Esophagus muscularis mucosa (tissue), 4 donors: Measurements from ENCODE around the gene KRTAP20-4. TPM values are rescaled to one million over a fixed set of nuclear protein-coding genes. Genes with fewer than 3 reads are reported as not detected.

ENCODE experiments used
- DNase-seq: peaks from one replicate; pipeline ENCODE4 v3.0.0-alpha.2; 2017; ENCODE audit errors: extremely low spot score
- H3K27ac ChIP-seq, 4 donors: fragments of 200-600 bp; sonication (generic); replicated peaks in 1 of 4; 1 replicate in 3 of 4; 2 replicates in 1 of 4; pipeline ENCODE4 v1.5.1; 2016 to 2019; ENCODE audit warnings: mild to moderate bottlenecking in 1 of 4
- H3K27me3 ChIP-seq, 4 donors: fragments of 200-600 bp; sonication (generic); one replicate each; pipeline versions ENCODE4 v1.5.1 to v1.6.0; 2016 to 2019
- H3K36me3 ChIP-seq, 4 donors: fragments of 200-600 bp; sonication (generic); one replicate each; pipeline ENCODE4 v1.5.1; 2016 to 2019
- H3K4me1 ChIP-seq, 4 donors: fragments of 200-600 bp; sonication (generic); one replicate each; pipeline ENCODE4 v1.5.1; 2016 to 2019
- H3K4me3 ChIP-seq, 4 donors: fragments of 200-600 bp; sonication (generic); 1 replicate in 2 of 4; 2 replicates in 2 of 4; pipeline ENCODE4 v1.5.1; 2016 to 2019; ENCODE audit warnings: mild to moderate bottlenecking in 4 of 4, moderate library complexity in 1 of 4
- H3K9me3 ChIP-seq, 4 donors: fragments of 200-600 bp; sonication (generic); 1 replicate in 3 of 4; 2 replicates in 1 of 4; pipeline ENCODE4 v1.5.1; 2016 to 2019
- EP300 ChIP-seq: sonication (generic); formaldehyde crosslinking; IDR thresholded peaks from one replicate; pipeline ENCODE4 v1.6.1; 2017; ENCODE audit warnings: antibody characterized with exemption
- POLR2A ChIP-seq: fragments of 450-650 bp; IDR thresholded peaks from one replicate; pipeline ENCODE4 v1.6.1; 2017; ENCODE audit warnings: antibody characterized with exemption, moderate library complexity, mild to moderate bottlenecking, low read depth
- POLR2AphosphoS5 ChIP-seq, 2 donors: sonication (generic); formaldehyde crosslinking; IDR thresholded peaks; one replicate each; pipeline ENCODE4 v1.6.1; 2017; ENCODE audit warnings: antibody characterized with exemption in 2 of 2
- WGBS: methylation state at CpG from one replicate; pipeline ENCODE4 v1.1.5; 2018; 5-methylcytosine and 5-hydroxymethylcytosine counted together
- intact Hi-C: fragments of 100-400 bp; cut with DNase I; formaldehyde crosslinking; loops from one replicate; pipeline ENCODE4 v1.15.1; 2023
- total RNA-seq, 4 donors: library from RNA; depleted of rRNA; stranded (reverse); fragments of >200 nt; gene quantifications; one replicate each; pipeline versions ENCODE4 v1.1.0 to v1.2.1, GENCODE V29; 2016
- TF ChIP-seq, protein P1 (sequence below), 3 experiments: fragments of 200-600 bp in 2 of 3; fragments of 450-650 bp in 1 of 3; sonication (generic) in 2 of 3; IDR thresholded peaks; one replicate each; pipeline ENCODE4 v1.5.1; 2017 to 2019; ENCODE audit warnings: antibody characterized with exemption in 3 of 3, mild to moderate bottlenecking in 2 of 3, moderate library complexity in 1 of 3

Gene KRTAP20-4
- total RNA-seq, 4 donors from 2014 or later = not detected

DNA sequence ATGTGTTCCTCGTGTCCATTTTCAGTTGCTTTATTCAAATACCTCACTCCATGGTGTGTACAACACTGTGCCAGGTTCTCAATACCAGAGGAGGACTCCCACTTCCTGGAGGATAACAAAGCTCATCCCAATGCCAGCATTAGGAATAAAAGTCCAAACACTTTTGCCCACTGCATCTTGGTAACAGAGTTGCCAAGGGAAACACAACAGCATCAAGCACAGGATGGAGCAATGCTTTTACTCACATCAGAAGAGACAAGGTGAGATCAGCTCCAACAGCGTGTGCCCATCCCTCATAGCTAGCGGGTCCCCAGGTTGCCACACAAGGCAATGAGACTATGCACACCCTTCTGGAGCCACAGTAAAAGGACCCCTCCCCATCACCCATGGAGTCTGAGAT lies 2.9 kb downstream of the KRTAP20-4 start:
- H3K9me3 ChIP-seq = no peaks in the 10 kb centered on the region
- DNase-seq = no peak
- no peaks in the 10 kb centered on the region for H3K27me3 ChIP-seq
- H3K27ac ChIP-seq = no peak overlapping the region
- H3K36me3 ChIP-seq = no peaks in the 10 kb centered on the region
- H3K4me1 ChIP-seq = no peaks in the 10 kb centered on the region
- TF ChIP-seq, protein P1, sequence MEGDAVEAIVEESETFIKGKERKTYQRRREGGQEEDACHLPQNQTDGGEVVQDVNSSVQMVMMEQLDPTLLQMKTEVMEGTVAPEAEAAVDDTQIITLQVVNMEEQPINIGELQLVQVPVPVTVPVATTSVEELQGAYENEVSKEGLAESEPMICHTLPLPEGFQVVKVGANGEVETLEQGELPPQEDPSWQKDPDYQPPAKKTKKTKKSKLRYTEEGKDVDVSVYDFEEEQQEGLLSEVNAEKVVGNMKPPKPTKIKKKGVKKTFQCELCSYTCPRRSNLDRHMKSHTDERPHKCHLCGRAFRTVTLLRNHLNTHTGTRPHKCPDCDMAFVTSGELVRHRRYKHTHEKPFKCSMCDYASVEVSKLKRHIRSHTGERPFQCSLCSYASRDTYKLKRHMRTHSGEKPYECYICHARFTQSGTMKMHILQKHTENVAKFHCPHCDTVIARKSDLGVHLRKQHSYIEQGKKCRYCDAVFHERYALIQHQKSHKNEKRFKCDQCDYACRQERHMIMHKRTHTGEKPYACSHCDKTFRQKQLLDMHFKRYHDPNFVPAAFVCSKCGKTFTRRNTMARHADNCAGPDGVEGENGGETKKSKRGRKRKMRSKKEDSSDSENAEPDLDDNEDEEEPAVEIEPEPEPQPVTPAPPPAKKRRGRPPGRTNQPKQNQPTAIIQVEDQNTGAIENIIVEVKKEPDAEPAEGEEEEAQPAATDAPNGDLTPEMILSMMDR (IDR thresholded peaks at IDR 0.05) = no peak
- TF ChIP-seq POLR2A (no peak), POLR2AphosphoS5 (IDR thresholded peaks at IDR 0.05) (no peak), EP300 (no peak)
- no peak overlapping the region for H3K4me3 ChIP-seq
- intact Hi-C loops = no loop called here
- WGBS = 93% methylated on average over 3 of the region's 3 CpGs

DNA sequence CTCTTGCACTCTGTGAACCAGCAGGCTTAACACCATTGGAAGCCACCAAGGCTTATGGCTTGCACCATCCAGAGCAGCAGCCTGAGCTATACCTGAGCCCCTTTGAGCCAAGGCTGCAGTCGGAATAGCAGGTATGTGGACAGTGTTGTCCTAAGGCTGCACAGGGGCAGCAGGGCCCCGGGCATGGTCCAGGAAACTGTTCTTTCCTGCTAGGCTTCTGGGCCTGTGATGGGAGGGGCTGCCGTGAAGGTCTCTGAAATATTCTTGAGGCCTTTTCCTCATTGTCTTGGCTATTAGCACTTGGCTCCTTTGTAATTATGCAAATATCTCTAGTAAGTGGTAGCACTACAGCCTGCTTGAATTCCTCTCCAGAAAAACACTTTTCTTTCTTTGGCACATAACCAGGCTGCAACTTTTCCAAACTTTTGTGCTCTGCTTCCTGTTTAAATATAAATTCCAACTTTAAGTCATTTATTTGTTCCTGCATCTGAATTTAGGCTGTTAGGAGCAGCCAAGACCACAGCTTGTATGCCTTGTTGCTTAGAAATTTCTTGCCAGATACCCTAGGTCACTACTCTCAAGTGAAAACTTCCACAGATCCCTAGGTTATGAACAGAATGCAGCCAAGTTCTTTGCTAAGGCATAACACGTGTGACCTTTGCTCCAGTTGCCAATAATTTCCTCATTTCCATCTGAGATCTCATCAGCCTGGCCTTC lies 5.2 kb downstream of the KRTAP20-4 start:
- TF ChIP-seq POLR2AphosphoS5 (IDR thresholded peaks at IDR 0.05) = no peak
- TF ChIP-seq, protein P1 (IDR thresholded peaks at IDR 0.05) = no peak
- no peak for TF ChIP-seq POLR2A
- TF ChIP-seq EP300 = no peak
- DNase-seq = no peak
- Histone ChIP-seq H3K4me1 (no peaks in the 10 kb centered on the region), H3K4me3 (no peak overlapping the region), H3K27ac (no peak overlapping the region), H3K9me3 (no peaks in the 10 kb centered on the region), H3K27me3 (no peaks in the 10 kb centered on the region), H3K36me3 (no peaks in the 10 kb centered on the region)
- intact Hi-C loops = no loop called here
- 67% methylated on average over 4 of the region's 4 CpGs for WGBS

DNA sequence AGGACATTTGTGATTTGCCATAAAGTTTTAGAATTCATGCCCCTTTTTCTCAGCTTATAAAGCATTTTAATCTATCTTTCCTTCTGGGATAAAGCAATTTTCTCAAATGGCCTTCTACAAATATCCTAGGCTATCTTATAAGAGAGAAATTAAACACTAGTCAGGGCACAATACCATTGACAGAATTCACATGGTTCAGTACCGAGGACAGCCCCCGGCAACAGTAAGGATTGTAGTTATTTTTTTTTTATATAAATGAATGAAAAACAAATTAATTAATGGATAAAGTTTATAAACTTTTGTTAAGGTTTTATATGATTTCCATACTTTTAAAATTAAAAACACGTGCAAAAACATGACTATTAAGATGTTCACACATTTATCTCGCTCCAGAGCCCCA lies 7.7 kb downstream of the KRTAP20-4 start:
- Histone ChIP-seq H3K36me3 (no peaks in the 10 kb centered on the region), H3K9me3 (no peaks in the 10 kb centered on the region), H3K4me3 (no peak overlapping the region), H3K27me3 (no peaks in the 10 kb centered on the region), H3K4me1 (no peaks in the 10 kb centered on the region), H3K27ac (no peak overlapping the region)
- TF ChIP-seq, protein P1 (IDR thresholded peaks at IDR 0.05) = no peak
- no peak for TF ChIP-seq EP300
- TF ChIP-seq POLR2A = no peak
- no peak for TF ChIP-seq POLR2AphosphoS5 (IDR thresholded peaks at IDR 0.05)
- intact Hi-C loops = no loop called here
- no peak for DNase-seq
- 83% methylated on average over 4 of the region's 4 CpGs for WGBS

DNA sequence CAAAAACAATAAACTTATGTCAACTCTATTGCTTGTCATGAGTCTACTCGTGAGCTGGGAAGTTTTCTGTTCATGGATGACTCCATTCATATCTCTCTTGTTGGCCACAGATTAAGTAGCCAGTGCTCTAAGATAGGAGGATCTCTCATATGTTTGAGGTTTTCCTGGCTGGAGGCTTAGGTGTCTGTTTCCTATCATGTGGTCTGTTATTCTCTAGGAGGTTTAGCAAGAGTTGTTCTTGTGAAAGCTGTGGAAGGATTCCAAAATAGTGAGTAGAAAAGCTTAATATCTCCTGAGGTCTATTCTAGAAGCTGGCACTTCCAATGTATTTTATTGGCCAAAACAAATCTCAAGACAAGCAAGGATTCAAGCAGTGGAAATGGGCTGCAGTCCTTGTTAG lies 8.8 kb downstream of the KRTAP20-4 start:
- H3K4me1 ChIP-seq = no peaks in the 10 kb centered on the region
- H3K9me3 ChIP-seq = no peaks in the 10 kb centered on the region
- H3K27me3 ChIP-seq = no peaks in the 10 kb centered on the region
- intact Hi-C loops = no loop called here
- H3K27ac ChIP-seq = no peak overlapping the region
- 34% methylated on average over 1 of the region's 1 CpG for WGBS
- H3K36me3 ChIP-seq = no peaks in the 10 kb centered on the region
- TF ChIP-seq, protein P1 (IDR thresholded peaks at IDR 0.05) = no peak
- no peak overlapping the region for H3K4me3 ChIP-seq
- DNase-seq = no peak

DNA sequence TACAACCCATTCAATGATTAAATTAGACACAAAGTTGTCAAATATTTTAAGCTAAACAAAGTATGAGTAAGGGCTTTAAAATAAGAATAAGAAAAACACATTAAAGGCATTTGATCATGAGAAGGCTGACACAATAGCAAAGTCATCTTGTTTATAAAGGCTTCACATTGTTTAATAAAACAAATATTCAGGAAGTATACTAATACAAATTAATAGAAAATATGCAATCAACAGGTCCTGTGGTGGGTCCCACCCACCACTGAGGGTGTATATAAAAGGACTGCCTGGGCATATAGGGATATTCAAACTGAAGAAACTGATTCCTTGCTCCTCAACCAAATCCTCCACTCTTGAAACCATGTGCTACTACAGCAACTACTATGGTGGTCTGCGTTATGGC lies 14.5 kb downstream of the KRTAP20-4 start, which contains the start of gene KRTAP20-2:
TSS of gene KRTAP20-2 (plus strand) at position 301 of the 400 bp plus-strand sequence. CDS start at position 359, 58 bp downstream.
- TF ChIP-seq POLR2AphosphoS5 (IDR thresholded peaks at IDR 0.05) (no peak), POLR2A (no peak), EP300 (no peak)
- TF ChIP-seq, protein P1 (IDR thresholded peaks at IDR 0.05) = no peak
- Histone ChIP-seq H3K4me3 (no peak within 1 kb of the TSS), H3K4me1 (no peaks in the 10 kb centered on the region), H3K36me3 (no peaks in the 10 kb centered on the region), H3K27me3 (no peaks in the 10 kb centered on the region), H3K9me3 (no peaks in the 10 kb centered on the region), H3K27ac (no peak within 1 kb of the TSS)
- WGBS = 100% methylated on average over 1 of the region's 1 CpG
- DNase-seq = no peak
- intact Hi-C loops = no loop called here
